GM20431 (cell line): ENCODE measurements around the gene USP17L25.
"Not testable (repeated sequence)": the region's sequence is repeated elsewhere in the genome, so short reads cannot be mapped to it uniquely, and the experiment has no call there.

Source experiments
- in situ Hi-C: fragments of 300-500 bp; cut with MseI, MboI; formaldehyde crosslinking; loops from one replicate; pipeline ENCODE4 v1.15.0; 2020; ENCODE audit warnings: low sequenced_read_pairs; ENCODE audit not compliant: unreplicated experiment

Gene USP17L25

GRCh38 chr4:9329611-9330010 is at the start of gene USP17L25:
Gene USP17L25, plus strand, starts transcription at chr4:9329911. Its CDS starts 0 bp downstream, at chr4:9329911.
- in situ Hi-C loops = not testable (repeated sequence)

- in situ Hi-C loops = not testable (repeated sequence)
These were observed 5.5 kb upstream of the USP17L25 start for GRCh38 chr4:9324191-9324590.

- in situ Hi-C loops = not testable (repeated sequence)
These were observed 4.8 kb upstream of the USP17L25 start, which contains the start of gene USP17L24 for GRCh38 chr4:9324865-9325264. Gene USP17L24, plus strand, starts transcription at chr4:9325165. Its CDS starts 0 bp downstream, at chr4:9325165.

- in situ Hi-C loops = not testable (repeated sequence)
These were observed 4.6 kb downstream of the USP17L25 start, which contains the start of gene USP17L26 for GRCh38 chr4:9334358-9334757. Gene USP17L26, plus strand, starts transcription at chr4:9334658. Its CDS starts 0 bp downstream, at chr4:9334658.

GRCh38 chr4:9339103-9339502 is 9.4 kb downstream of the USP17L25 start, which contains the start of gene USP17L5:
Gene USP17L5, plus strand, starts transcription at chr4:9339403. Its CDS starts 0 bp downstream, at chr4:9339403.
- in situ Hi-C loops = not testable (repeated sequence)

GRCh38 chr4:9343848-9344247 is 14.1 kb downstream of the USP17L25 start, which contains the start of gene USP17L27:
Gene USP17L27, plus strand, starts transcription at chr4:9344148. Its CDS starts 0 bp downstream, at chr4:9344148.
- in situ Hi-C loops = not testable (repeated sequence)

GRCh38 chr4:9348593-9348992 is 18.9 kb downstream of the USP17L25 start, which contains the start of gene USP17L28:
Gene USP17L28, plus strand, starts transcription at chr4:9348893. Its CDS starts 0 bp downstream, at chr4:9348893.
- in situ Hi-C loops = not testable (repeated sequence)

- in situ Hi-C loops = not testable (repeated sequence)
These were observed 21.2 kb downstream of the USP17L25 start for GRCh38 chr4:9350866-9351265.

GRCh38 chr4:9353338-9353737 is 23.6 kb downstream of the USP17L25 start, which contains the start of gene USP17L29:
Gene USP17L29, plus strand, starts transcription at chr4:9353638. Its CDS starts 0 bp downstream, at chr4:9353638.
- in situ Hi-C loops = not testable (repeated sequence)

GRCh38 chr4:9362829-9363228 is 33.1 kb downstream of the USP17L25 start, which contains the start of gene USP17L30:
Gene USP17L30, plus strand, starts transcription at chr4:9363129. Its CDS starts 0 bp downstream, at chr4:9363129.
- in situ Hi-C loops = not testable (repeated sequence)

- in situ Hi-C loops = not testable (repeated sequence)
These were observed 50.2 kb downstream of the USP17L25 start for GRCh38 chr4:9379881-9380280.
